UCSD-AML1 (cell line): ENCODE data around the gene NAP1L4.
"Not testable (repeated sequence)": the region's sequence is repeated elsewhere in the genome, so short reads cannot be mapped to it uniquely, and the experiment has no call there.

Experiments
- DNase-seq: peaks from one replicate; lab custom pipeline; 2025; ENCODE audit not compliant: unreplicated experiment; lab: John Stamatoyannopoulos, UW

Gene NAP1L4

DNA sequence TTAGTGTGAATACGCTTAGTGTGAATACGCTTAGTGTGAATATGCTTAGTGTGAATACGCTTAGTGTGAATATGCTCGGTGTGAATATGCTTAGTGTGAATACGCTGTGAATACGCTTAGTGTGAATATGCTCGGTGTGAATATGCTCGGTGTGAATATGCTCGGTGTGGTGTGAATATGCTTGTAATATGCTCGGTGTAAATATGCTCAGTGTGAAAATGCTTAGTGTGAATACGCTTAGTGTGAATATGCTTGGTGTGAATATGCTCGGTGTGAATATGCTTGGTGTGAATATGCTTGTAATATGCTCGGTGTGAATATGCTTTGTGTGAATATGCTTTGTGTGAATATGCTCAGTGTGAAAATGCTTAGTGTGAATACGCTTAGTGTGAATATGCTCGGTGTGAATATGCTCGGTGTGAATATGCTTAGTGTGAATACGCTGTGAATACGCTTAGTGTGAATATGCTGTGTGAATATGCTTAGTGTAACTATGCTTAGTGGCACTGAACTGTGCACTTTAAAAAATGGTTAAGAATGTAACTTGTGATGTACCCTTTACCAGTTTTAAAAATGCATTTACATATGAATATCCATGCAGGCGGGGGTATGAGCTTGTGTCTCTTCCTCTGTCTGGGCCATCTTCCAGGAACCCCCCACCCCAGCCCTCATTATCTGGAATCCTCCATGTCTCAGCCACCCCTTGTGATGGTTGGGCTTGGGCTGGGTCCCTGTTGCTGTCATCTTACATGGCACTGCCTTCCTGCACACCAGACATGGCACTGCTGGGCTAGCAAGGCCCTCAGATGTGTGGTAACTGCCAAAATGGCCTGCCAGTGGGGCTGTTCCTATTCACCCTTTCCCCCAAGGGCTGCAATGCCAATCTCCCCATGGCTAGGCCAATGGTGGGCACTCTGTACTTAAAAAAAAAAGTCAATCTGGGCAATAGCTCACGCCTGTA is 53.4 kb downstream of the NAP1L4 start:
- DNase-seq: not testable (repeated sequence)

DNA sequence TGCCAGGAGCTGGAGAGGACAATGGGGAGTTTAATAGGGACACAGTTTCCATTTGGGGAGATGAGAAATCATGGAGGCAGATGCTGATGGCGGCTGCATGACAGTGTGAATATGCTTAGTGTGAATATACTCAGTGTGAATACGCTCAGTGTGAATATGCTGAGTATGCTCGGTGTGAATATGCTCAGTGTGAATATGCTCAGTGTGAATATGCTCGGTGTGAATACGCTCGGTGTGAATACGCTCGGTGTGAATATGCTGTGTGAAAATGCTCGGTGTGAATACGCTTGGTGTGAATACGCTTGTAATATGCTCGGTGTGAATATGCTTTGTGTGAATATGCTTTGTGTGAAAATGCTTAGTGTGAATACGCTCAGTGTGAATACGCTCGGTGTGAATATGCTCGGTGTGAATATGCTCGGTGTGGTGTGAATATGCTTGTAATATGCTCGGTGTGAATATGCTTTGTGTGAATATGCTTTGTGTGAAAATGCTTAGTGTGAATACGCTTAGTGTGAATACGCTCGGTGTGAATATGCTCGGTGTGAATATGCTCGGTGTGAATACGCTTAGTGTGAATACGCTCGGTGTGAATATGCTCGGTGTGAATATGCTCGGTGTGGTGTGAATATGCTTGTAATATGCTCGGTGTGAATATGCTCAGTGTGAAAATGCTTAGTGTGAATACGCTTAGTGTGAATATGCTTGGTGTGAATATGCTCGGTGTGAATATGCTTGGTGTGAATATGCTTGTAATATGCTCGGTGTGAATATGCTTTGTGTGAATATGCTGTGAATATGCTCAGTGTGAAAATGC is 54.3 kb downstream of the NAP1L4 start:
- not testable (repeated sequence) for DNase-seq

DNA sequence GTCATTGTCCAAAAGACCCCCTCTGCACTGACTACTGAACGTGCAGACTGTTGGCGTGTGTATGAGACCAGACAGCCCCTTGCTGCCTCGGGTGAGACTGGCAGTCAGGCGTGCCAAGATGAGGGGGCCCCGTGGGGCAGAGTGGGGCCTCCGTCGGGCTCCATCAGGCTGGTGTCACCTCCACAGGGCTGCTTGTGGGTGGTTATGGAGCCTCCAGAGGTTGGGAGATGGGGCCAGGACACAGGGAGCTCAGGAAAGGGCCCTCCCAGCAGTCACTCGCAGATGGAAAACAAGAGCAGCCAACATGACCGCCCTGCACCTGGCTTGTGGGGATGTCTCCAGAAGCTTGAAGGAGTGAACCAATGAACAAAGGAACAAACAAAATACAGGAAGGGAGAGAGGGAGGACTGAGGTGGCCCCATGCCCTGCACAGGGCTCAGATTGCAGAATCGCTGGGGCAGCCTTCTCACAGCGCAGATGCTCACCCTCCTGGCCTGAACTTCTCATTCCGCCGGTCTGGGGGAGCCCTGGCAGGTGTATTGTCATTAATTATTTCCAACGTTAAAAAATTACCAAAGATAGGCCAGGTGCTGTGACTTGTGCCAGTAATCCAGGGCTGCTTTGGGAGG is 57.4 kb downstream of the NAP1L4 start:
- no peak for DNase-seq

DNA sequence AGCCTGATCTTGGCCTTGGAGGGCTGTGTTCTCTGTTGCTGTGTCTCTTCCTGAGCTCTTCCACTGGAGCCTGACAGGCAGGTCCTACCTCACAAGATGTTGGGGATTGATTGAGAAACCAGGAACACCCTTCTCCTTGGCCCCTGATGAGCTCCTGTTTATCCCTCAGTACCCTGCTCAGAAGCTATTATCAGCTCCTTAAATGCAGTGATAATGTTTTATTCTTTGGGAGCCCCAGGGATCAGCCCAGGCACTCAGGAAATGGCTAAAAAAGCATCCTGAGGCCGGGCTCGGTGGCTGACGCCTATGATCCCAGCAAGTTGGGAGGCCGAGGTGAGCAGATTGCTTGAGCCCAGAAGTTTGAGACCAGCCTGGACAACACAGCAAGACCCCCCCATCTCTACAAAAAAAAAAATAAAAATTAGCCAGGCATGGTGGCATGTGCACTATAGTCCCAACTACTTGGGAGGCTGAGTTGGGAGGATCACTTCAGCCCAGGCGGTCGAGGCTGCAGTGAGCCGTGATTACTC is 58.0 kb downstream of the NAP1L4 start:
- DNase-seq: no peak

DNA sequence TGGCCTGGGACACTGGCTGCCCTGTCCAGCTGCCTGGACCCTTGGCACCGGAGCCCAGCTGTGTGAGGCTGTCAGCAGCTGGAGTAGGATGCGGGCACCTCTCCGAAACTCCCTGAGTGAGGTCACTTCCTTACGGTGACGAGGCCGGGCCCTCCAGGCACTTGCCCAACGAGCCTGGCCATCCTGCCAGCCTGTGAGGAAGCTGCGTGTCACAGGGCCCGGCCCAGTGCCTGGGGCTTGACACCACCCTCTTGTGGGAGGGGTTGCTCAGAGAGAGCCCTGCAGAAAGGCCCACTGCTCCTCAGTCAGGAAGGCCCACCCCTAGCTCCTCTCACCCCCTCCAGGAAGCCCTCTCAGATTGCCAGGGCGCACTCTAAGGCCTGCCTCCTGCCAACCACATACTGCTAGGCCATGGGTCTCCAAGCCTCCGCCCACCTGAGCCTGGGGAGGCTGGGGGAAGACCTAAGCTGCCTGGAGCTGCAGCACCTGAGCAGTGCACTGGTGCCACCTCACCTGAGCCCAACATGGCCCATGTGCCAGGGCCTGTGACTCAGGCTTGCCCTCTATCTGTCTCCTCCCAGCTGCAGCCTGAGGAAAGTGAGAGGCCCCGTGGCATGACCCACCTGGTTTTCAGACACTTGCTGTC is 58.6 kb downstream of the NAP1L4 start:
- DNase-seq: peak; percentile 86

DNA sequence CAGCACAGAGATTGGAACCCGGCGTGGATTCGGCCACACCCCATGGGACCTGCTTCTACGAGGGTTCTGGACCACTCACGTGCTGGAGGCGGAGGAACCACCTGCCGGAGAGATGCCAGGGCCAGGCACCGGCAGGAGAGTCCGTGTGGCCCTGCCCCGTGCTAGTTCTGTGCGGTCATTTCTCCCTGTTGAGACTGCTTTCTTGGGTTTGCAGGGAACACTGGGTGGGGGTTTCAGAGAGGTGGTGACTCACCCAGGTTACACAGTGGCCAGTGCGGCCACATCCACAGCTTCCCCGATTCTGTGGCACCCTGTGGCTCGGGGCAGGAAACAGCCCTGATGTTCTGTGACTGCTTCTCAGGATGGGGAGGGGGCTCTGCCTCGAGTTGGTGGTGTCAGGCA is 59.3 kb downstream of the NAP1L4 start:
- peak; percentile 66 for DNase-seq

DNA sequence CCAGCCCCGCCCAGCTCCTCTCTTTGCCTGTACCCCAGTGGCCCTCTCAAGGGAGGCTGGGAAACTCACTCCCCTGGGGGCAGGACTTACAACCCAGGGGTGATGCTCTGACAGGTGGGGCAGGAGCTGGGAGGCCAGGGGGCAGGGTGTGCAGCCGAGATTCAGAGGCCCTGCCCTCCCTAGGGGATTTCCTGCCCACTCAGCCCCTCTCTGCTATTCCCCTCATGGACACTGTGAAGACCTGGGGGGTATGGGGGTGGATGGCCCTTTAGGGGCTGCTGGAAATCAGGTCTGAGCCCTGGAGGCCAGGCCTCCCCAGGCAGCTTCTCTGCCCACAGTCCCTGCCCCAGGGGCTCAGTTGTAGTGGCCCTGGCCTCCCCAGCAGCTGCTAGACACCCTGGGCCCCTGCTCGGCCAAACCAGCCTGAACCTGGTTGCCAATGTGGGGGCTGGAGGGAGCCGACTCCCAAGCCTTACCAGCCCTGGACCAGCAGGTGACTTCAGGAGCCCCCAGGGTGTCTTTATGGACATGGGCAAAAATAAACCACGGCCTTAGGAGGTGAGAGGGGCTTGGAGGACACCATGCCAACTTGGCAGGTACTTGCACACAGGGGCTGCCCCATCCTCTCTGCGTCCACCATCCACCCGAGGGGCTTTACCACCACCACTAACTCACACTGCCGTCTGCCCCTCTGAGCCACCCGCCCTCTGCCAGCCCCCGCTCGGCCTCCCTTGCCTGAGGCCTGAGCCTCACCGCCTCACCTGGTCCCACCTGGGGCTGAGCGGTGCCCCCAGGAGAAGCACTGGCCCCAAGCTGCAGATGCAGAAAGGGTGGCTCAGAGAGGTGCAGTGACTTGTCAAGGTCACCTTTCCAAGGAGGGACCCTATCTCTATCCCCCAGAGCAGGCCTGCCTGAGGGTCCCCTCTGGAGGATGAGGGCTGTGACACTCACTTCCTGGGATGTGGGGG is 60.1 kb downstream of the NAP1L4 start:
- no peak for DNase-seq

DNA sequence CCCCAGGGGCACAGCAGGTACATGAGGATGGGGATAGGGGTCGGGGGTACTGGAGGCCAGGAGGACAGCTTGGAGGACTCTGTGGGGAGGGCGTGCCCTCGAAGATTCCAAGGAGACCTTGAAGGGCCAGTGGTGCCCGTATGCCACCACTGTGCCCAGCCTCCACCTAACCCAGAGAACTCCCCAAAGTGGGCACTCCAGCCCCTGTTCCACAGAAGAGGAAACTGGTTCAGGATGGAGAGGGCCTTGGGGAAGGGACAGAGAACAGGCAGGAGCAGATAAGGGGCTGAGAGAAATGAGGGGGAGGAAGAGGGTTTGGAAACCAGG is 60.7 kb downstream of the NAP1L4 start:
- no peak for DNase-seq

DNA sequence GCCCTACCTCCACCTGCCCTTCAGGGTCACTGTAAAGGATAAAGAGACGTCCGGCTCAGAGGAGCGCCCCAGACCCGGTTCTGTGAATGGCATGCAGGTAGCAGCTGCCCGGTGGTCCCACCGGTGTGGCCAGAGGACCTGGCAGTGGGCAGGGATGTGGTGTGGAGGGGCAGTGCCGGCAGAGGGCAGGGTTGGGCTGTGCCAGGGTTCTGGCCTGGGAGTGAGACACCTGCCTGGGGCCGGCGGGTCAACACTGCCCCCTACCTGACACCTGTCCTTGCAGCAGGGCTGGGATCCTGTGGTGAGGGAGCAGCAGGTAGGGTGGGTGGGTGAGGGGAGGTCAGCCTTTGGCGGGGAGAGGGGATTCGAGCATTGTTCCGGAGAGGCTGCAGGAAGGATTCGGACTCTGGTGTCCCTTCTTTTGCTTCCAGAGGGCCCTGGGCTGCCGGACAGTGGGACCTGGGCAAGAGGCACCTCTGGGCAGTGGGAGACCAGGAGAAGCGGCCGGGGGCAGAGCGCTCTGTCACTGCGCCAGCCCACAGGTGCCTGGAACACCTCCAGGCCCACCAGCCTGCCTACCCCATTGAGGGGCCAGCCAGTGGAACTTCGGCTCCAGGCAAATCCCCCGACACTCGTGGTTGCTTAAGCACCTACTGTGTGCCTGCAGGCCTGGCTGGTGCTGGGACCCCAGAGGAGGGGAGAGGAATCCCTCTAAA is 61.3 kb downstream of the NAP1L4 start:
- DNase-seq: peak; percentile 71

DNA sequence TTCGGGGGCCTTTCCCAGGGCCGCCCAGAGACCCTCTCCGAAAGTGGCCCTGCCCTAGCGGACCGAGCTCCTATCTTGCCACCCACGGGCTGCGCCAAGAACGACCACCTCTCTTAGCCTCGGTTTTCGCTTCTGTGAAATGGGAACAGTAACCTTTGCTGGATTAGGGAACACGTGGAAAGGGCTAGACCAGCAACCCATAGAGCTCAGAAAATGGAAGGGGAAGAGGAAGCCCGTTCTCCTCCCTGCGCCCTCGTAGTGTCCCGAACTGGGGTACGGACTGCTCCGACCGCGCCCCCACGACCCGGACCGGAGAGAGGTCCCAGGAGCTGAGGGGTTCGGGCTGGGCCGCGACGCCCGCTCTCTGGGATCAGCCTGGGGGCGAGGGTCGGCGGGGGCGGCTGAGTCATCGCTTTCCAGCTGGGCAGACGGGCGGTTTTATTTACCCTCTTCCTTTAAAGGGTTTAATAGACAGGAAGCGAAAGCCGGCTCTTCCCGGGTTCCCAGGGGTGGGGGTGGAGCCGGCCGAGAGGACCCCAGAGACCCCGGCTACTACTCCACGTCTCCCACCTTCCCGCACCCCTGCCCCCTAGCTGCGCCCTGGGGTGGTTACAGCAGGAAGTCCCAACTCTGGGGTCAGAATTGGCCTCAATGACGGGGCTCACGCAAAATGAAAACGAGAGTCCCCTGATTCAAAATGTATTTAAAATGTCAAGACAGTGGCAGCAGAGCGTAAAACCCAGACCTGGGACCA is 62.0 kb downstream of the NAP1L4 start:
- peak; percentile 63 for DNase-seq

DNA sequence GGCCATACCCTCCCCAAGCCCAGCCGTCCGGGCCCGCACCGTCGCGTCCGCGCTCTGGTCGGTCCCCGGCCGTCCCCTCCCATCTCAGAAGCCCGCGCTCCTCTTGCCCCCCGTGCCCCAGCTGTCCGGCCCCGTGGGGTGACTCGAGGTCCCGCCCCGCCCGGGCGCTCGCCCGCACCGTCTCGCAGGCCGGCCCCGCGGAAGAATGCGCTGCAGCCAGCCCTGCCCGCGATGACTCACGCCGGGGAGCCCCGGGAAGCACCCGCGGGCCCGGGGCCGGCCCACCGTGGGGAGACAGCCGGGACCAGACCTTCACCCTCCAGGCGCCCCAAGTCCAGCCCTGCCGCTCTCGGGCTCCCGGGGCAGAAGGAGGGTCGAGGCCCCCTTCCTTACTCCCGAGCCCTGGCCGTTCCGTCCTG is 62.6 kb downstream of the NAP1L4 start:
- no peak for DNase-seq

DNA sequence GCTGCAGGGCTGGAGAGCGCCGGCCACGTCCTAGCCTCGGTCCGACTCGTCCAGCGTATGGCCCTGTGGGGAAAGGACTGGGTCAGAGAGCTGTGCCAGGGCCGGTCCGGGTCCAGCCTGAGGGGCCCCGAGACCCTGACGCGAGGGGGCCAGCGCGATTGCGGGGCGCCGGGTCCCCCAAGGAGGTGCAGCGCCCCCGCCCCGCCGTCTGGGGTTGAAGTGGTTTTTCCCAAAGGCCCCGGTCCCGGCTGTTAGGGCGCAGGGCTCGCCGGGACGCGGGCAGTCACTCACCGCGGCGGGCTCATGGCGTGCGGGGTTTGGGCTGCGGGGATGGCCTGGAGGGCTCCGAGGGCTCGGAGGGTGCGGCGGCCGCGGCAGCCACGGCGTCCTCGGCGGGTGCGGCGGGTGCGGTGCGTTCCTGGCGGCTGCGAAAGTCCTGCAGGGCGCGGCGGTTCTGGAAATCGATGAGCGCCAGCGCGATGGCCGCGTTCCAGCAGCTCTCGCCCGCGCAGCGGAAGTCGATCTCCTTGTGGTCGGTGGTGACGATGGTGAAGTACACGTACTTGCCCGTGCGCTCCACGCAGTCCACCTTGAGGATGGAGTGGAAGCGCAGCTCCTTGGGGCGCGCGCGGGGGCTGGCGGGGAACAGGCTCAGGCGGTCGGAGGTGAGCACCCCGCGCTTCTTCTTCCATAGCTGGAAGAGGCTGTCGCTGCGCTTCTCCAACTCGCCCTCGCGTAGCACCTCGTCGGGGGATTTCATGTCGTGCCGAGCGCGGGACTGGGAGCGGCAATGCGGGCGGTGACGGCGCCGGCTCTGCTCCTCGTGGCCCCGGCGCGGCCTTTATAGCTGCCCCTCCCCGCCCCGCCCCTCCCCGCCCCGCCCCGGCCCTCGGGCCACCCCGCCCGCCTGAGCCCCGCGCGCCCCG is 63.3 kb downstream of the NAP1L4 start, which contains the start of gene PHLDA2:
Gene PHLDA2, minus strand, starts transcription at position 816 of the 926 bp plus-strand sequence. Its CDS starts 56 bp downstream, at position 760.
- peak; percentile 38 for DNase-seq

DNA sequence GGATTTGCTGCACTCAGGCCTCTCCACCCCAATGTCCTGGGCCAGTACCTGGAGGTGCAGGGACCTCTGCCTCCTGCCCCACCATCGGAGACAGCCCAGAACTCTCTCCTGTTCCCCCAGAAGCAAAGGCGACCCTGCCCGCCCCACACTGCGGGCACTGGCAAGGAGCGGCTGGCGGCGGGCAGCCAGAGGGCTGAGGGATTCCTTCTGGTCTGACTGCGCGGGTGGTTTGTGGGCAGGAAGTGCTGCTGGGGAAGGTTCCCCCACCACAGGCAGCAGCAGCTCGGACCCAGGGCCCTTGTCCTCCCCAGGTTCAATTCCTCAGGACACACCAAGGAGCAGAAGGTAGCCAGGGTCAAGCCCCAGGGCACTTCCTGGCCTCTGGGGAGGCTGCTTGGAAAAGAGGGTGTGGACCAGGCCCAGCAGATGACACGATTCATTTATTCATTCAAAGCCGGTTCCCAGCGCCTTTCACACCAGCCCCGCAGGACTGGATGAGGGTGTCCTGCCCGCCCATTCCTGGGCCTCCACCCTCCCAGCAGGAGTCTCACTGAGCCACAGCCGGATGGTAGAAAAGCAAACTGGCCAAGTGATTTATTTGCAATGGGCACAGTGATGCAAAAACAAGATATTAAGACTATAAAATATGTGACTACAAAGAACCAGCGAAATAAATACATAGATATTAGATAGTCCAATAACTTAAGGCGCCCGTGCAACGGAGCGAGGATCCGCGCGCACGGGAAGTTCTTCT is 64.1 kb downstream of the NAP1L4 start:
- DNase-seq: peak; percentile 47

DNA sequence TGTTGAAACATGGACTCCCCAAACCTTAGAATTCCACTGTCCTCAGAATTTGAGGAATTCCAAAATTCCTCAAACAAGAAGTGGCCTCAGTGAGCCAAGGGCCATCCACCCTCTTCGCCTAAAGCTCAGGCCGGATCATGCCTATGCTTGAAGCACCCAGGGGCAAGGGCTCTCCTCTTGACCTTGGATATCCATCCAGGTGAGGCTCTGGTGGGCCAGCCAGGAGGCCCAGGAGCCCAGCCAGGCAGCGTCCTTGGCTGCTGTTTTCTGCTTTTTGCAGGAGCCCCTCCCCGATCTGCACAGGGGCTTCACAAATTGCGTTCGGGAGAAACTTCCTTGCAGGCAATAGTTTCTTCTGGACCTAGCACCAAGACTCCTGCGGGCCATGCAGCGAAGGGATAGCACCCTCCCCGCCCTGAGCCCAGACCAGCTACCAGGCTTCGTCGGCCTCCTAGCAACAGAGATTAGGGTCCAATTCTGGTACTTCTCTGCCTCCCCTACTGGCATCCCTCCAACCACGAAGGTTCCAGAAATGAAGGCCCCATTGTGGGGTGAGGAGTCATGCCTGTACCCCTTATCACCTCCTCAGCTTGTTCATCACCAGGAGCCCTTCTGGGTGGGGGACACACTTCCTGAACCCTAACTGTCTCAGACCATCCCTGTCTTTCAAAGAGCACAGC is 64.9 kb downstream of the NAP1L4 start:
- DNase-seq: no peak

DNA sequence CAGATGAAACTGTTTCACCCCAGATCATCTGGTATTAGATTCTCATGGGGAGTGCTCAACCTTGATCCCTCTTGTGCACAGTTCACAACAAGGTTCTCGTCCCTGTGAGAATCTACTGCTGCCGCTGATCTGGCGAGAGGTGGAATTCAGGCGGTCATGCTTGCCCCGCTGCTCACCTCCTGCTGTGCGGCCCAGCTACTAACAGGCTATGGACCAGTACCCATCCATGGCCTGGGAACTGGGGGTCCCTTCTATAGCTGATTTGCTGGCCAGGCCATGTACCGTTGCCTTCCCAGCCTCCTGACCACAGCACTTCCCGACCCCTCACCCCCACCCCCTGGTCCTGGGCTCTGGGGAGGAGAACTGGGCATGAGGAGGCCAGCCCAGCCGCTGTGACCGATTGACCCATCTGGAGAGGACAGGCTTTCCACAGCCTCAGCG is 65.5 kb downstream of the NAP1L4 start:
- no peak for DNase-seq
